H7 (cell line): ENCODE results near the gene ERO1A. TPM values are rescaled to one million over a fixed set of nuclear protein-coding genes. Genes with fewer than 3 reads are reported as not detected.

Experiments used
- DNase-seq: peaks from one replicate; pipeline ENCODE4 v3.0.0; 2012
- H3K27me3 ChIP-seq: 2 replicates; pipeline ENCODE4 v1.6.0; 2011; ENCODE audit warnings: mild to moderate bottlenecking, low read length; ENCODE audit not compliant: control insufficient read depth, insufficient read depth
- H3K36me3 ChIP-seq: replicated peaks from 2 replicates; pipeline ENCODE4 v1.5.1; 2011; ENCODE audit warnings: low read length; ENCODE audit not compliant: control insufficient read depth, insufficient read depth
- H3K4me3 ChIP-seq: 2 replicates; pipeline ENCODE4 v1.5.1; 2011; ENCODE audit warnings: low read depth, mild to moderate bottlenecking, control low read depth, low read length, moderate library complexity; ENCODE audit not compliant: insufficient read depth
- total RNA-seq: library from RNA; depleted of rRNA; stranded (reverse); fragments of >200 nt; shearing (Covaris generic); gene quantifications from 2 replicates; pipeline ENCODE4 v1.2.3, GENCODE V29; 2014; rRNA removed

The ERO1A gene
- total RNA-seq, 1 experiment from 2014 or later = 24.6 TPM

GRCh38 chr14:52607061-52607460 lies 88.3 kb downstream of the ERO1A start:
- no peak for DNase-seq
- H3K36me3 ChIP-seq = no peaks in the 10 kb centered on the region
- no peaks in the 10 kb centered on the region for H3K27me3 ChIP-seq
- no peak overlapping the region for H3K4me3 ChIP-seq

GRCh38 chr14:52602131-52602530 lies 93.2 kb downstream of the ERO1A start:
- no peak for DNase-seq
- no peak overlapping the region for H3K4me3 ChIP-seq
- H3K36me3 ChIP-seq = no peaks in the 10 kb centered on the region
- H3K27me3 ChIP-seq = no peaks in the 10 kb centered on the region

- DNase-seq = no peak
- Histone ChIP-seq H3K27me3 (no peaks in the 10 kb centered on the region), H3K4me3 (no peak overlapping the region), H3K36me3 (no peaks in the 10 kb centered on the region)
Observed at GRCh38 chr14:52599974-52600373, 95.4 kb downstream of the ERO1A start.

GRCh38 chr14:52598568-52598967 lies 96.8 kb downstream of the ERO1A start:
- Histone ChIP-seq H3K4me3 (no peak overlapping the region), H3K36me3 (no peaks in the 10 kb centered on the region), H3K27me3 (no peaks in the 10 kb centered on the region)
- no peak for DNase-seq

- H3K27me3 ChIP-seq = no peaks in the 10 kb centered on the region
- H3K4me3 ChIP-seq = no peak overlapping the region
- H3K36me3 ChIP-seq = no peaks in the 10 kb centered on the region
- DNase-seq = no peak
Observed at GRCh38 chr14:52596861-52597260, 98.5 kb downstream of the ERO1A start.

GRCh38 chr14:52596320-52596719 lies 99.0 kb downstream of the ERO1A start:
- no peaks in the 10 kb centered on the region for H3K27me3 ChIP-seq
- H3K36me3 ChIP-seq = no peaks in the 10 kb centered on the region
- no peak overlapping the region for H3K4me3 ChIP-seq
- DNase-seq = no peak

GRCh38 chr14:52590318-52590717 lies 105.0 kb downstream of the ERO1A start:
- DNase-seq = no peak
- Histone ChIP-seq H3K36me3 (no peaks in the 10 kb centered on the region), H3K4me3 (no peak overlapping the region), H3K27me3 (no peaks in the 10 kb centered on the region)

Other genes with a start within 250 kb of the ERO1A start
- 8.1 and 10.8 TPM in 2 replicates for gene TXNDC16, start 143.1 kb downstream of the ERO1A start, total RNA-seq
- 0.69 and 2.3 TPM in 2 replicates for gene GPR137C, start 142.7 kb downstream of the ERO1A start, total RNA-seq
- gene PSMC6, start 11.6 kb upstream of the ERO1A start, total RNA-seq = 113 and 143 TPM in 2 replicates
- gene STYX, start 34.6 kb upstream of the ERO1A start, total RNA-seq = 20.7 and 28.4 TPM in 2 replicates
- gene GNPNAT1, start 96.0 kb upstream of the ERO1A start, total RNA-seq = 25.7 and 39.6 TPM in 2 replicates